ENCODE measurements around the gene TST. TPM values are rescaled to one million over a fixed set of nuclear protein-coding genes. Genes with fewer than 3 reads are reported as not detected.

TST gene
- total and polyA plus RNA-seq, 2 of the 8 experiments (the other 6 are each of a cell fraction or from before 2014, with no cell fraction given): 22.6 to 61.6 TPM

- Histone ChIP-seq H3K56ac (replicated peaks; ENCODE audit: insufficient read length, low read depth, low read length) (no peak overlapping the region), H3K27ac (ENCODE audit: low read depth, low read length) (no peak overlapping the region), H3K4me2 (ENCODE audit: insufficient read depth in 1 of 2, low read depth in 2 of 2, low read length in 2 of 2) (peak overlapping the region; percentile 54 to 77), H3K9me3 (ENCODE audit: insufficient read depth in 2 of 2, low read depth in 1 of 2, low read length in 1 of 2) (no peaks in the 10 kb centered on the region), H3K23ac (ENCODE audit: insufficient read length) (no peak overlapping the region), H2BK12ac (ENCODE audit: low read depth, low read length) (no peak overlapping the region), H3K27me3 (replicated peaks in 1 of 4; ENCODE audit: control insufficient read depth in 3 of 4, extremely low read depth in 1 of 4, insufficient read depth in 3 of 4, low read length in 3 of 4) (no peaks in the 10 kb centered on the region; a peak in 3 of 7 replicates), H3K4me3 (ENCODE audit: extremely low read depth in 1 of 4, insufficient read depth in 2 of 4, low read depth in 3 of 4, low read length in 4 of 4) (peak overlapping the region; percentile 62 to 99 (median 69)), H3K36me3 (ENCODE audit: control insufficient read depth in 2 of 4, insufficient read depth in 4 of 4, low read length in 3 of 4) (peaks cover 0 to 6% (median under 1%) of the 10 kb centered on the region in 4 experiments; a peak in 3 of 8 replicates), H2AFZ (ENCODE audit: low read length) (no peak overlapping the region), H2BK120ac (replicated peaks; ENCODE audit: low read depth, low read length) (no peak overlapping the region), H2BK20ac (ENCODE audit: low read length) (no peak overlapping the region), H3K9ac (replicated peaks in 1 of 4; ENCODE audit: extremely low read depth in 1 of 4, low read depth in 3 of 4, low read length in 3 of 4) (peak overlapping the region in 2 of 4 experiments; percentile 29 to 57; a peak in 4 of 7 replicates), H3K79me2 (ENCODE audit: control insufficient read depth in 1 of 2, insufficient read depth in 2 of 2, low read length in 2 of 2) (no peaks in the 10 kb centered on the region), H3K23me2 (ENCODE audit: low read depth, low read length) (peaks cover 5% of the 10 kb centered on the region; the same call in 1 of the 2 replicates), H2BK5ac (ENCODE audit: low read depth, low read length) (no peak overlapping the region), H2BK15ac (ENCODE audit: low read length) (no peak overlapping the region), H4K20me1 (replicated peaks in 1 of 2; ENCODE audit: control insufficient read depth in 1 of 2, insufficient read depth in 2 of 2, low read length in 2 of 2) (peaks cover 0 to 10% of the 10 kb centered on the region in 2 experiments), H2AK5ac (ENCODE audit: low read depth, low read length) (no peak overlapping the region), H3K4me1 (replicated peaks in 1 of 4; ENCODE audit: control insufficient read depth in 3 of 4, insufficient read depth in 4 of 4, low read length in 3 of 4) (peaks cover 0 to 10% (median 7%) of the 10 kb centered on the region in 4 experiments; a peak in 5 of 7 replicates), H3K79me1 (ENCODE audit: low read depth, low read length) (no peaks in the 10 kb centered on the region), H3K4ac (replicated peaks; ENCODE audit: insufficient read length, low read depth, low read length) (no peak overlapping the region), H4K91ac (replicated peaks; ENCODE audit: insufficient read length, low read length) (no peak overlapping the region), H4K8ac (ENCODE audit: extremely low read depth, insufficient read depth, low read length) (no peak overlapping the region), H4K5ac (ENCODE audit: insufficient read length, low read depth, low read length) (no peak overlapping the region), H3K14ac (ENCODE audit: insufficient read length) (no peak overlapping the region), H3K18ac (ENCODE audit: extremely low read depth, low read length) (no peak overlapping the region)
- DNase-seq (ENCODE audit: low read depth in 1 of 2, low spot score in 2 of 2) (no peak), FAIRE-seq (no peak)
- WGBS, 2 experiments (ENCODE audit: extremely low coverage in 1 of 2, insufficient coverage in 1 of 2, insufficient read length in 1 of 2, insufficient replicate concordance in 2 of 2, low coverage in 1 of 2, low lambda C conversion rate in 2 of 2, missing lambda C conversion rate in 1 of 2): 83% methylated on average over 19 of the region's 25 CpGs; no CpG with 5 or more reads in 1 of the 2 experiments
- ChIA-PET POLR2A (ENCODE audit: partially characterized antibody) (interaction anchor here (0.5 to 2.2 kb wide), 9 partner anchors 9 to 525 kb away, joined by 3 to 6 read pairs (median 4); partner anchors contain the start of genes MPST and TST), CTCF (ENCODE audit: partially characterized antibody) (interaction anchor here (1.0 to 3.3 kb wide), 4 partner anchors 7 to 207 kb away, joined by 3 to 27 read pairs (median 5); no protein-coding TSS in a partner anchor)
- TF ChIP-seq SUZ12 (IDR thresholded peaks at IDR 0.05; ENCODE audit: low read length) (no peak), BCL11A (IDR thresholded peaks at IDR 0.05; ENCODE audit: low read depth in 2 of 2, low read length in 2 of 2) (no peak), NANOG (IDR thresholded peaks at IDR 0.05; ENCODE audit: insufficient read depth, low read depth, low read length, poor library complexity, severe bottlenecking) (no peak)
Measured at GRCh38 chr22:37052386-37053309, 33.4 kb upstream of the TST start.

All from H1 (cell line).